ENCODE data around the gene OR4Q3.
"Not testable (repeated sequence)": the region's sequence is repeated elsewhere in the genome, so short reads cannot be mapped to it uniquely, and the experiment has no call there.

OR4Q3 gene

GRCh38 chr14:19743256-19743655 lies at the start of gene OR4Q3:
Gene OR4Q3 (plus strand): TSS chr14:19743571.
- no peak for DNase-seq (ENCODE audit: low spot score)

GRCh38 chr14:19729359-19729758 lies 14.0 kb upstream of the OR4Q3 start:
- no peak for DNase-seq (ENCODE audit: low spot score)

- no peak for DNase-seq (ENCODE audit: low spot score)
These were observed 13.6 kb upstream of the OR4Q3 start for GRCh38 chr14:19729763-19730162.

- DNase-seq (ENCODE audit: low spot score), result not testable (repeated sequence)
These were observed 9.5 kb upstream of the OR4Q3 start for GRCh38 chr14:19733893-19734292.

- DNase-seq (ENCODE audit: low spot score), result not testable (repeated sequence)
These were observed 8.9 kb downstream of the OR4Q3 start for GRCh38 chr14:19752316-19752715.

GRCh38 chr14:19754172-19754571 lies 10.8 kb downstream of the OR4Q3 start:
- no peak for DNase-seq (ENCODE audit: low spot score)

- not testable (repeated sequence) for DNase-seq (ENCODE audit: low spot score)
These were observed 28.1 kb downstream of the OR4Q3 start for GRCh38 chr14:19771491-19771890.

- DNase-seq (ENCODE audit: low spot score), result peak; percentile 18
These were observed 28.6 kb downstream of the OR4Q3 start for GRCh38 chr14:19771895-19772430.

GRCh38 chr14:19772454-19772853 lies 29.1 kb downstream of the OR4Q3 start:
- not testable (repeated sequence) for DNase-seq (ENCODE audit: low spot score)

GRCh38 chr14:19773204-19773603 lies 29.8 kb downstream of the OR4Q3 start, which contains the start of gene OR4M1:
Gene OR4M1 (plus strand): TSS chr14:19773504. CDS start chr14:19780323, 6,819 bp downstream.
- not testable (repeated sequence) for DNase-seq (ENCODE audit: low spot score)

GRCh38 chr14:19775587-19775986 lies 32.2 kb downstream of the OR4Q3 start:
- no peak for DNase-seq (ENCODE audit: low spot score)

- not testable (repeated sequence) for DNase-seq (ENCODE audit: low spot score)
These were observed 42.5 kb downstream of the OR4Q3 start for GRCh38 chr14:19785848-19786247.

- not testable (repeated sequence) for DNase-seq (ENCODE audit: low spot score)
These were observed 43.9 kb downstream of the OR4Q3 start for GRCh38 chr14:19787318-19787717.

- DNase-seq (ENCODE audit: low spot score), result not testable (repeated sequence)
These were observed 44.8 kb downstream of the OR4Q3 start for GRCh38 chr14:19788150-19788549.

- DNase-seq (ENCODE audit: low spot score), result not testable (repeated sequence)
These were observed 53.2 kb downstream of the OR4Q3 start for GRCh38 chr14:19796520-19797108.
